Common myeloid progenitor, CD34-positive (primary cell): ENCODE measurements around the gene PELI2.

ENCODE experiments used
- CTCF ChIA-PET: fragments of 350-600 bp; sonication (Branson Sonifier 250); formaldehyde crosslinking; loops from one replicate; lab custom pipeline; 2021; ENCODE audit warnings: antibody characterized with exemption; lab: Charles Lee
- POLR2A ChIA-PET: fragments of 350-600 bp; sonication (Branson Sonifier 250); formaldehyde crosslinking; loops from one replicate; lab custom pipeline; 2021; ENCODE audit warnings: antibody characterized with exemption; lab: Charles Lee
- DNase-seq, 3 donors: peaks; one replicate each; pipeline versions ENCODE4 v3.0.0 to v3.0.0-alpha.2; 2013
- H3K27ac ChIP-seq, 2 experiments: 1 replicate in 1 of 2; 2 replicates in 1 of 2; pipeline ENCODE4 v1.7.0; 2013; ENCODE audit warnings: inconsistent platforms in 2 of 2, low read length in 2 of 2, mild to moderate bottlenecking in 2 of 2, low read depth in 1 of 2, moderate library complexity in 1 of 2; ENCODE audit not compliant: severe bottlenecking in 2 of 2, insufficient read depth in 1 of 2, poor library complexity in 1 of 2
- H3K27me3 ChIP-seq, 5 experiments: replicated peaks in 2 of 5; 1 replicate in 3 of 5; 2 replicates in 2 of 5; pipeline versions ENCODE4 v1.6.1 to v1.7.0; 2013; ENCODE audit warnings: low read length in 4 of 5, mild to moderate bottlenecking in 2 of 5, moderate library complexity in 2 of 5, inconsistent platforms in 1 of 5; ENCODE audit not compliant: insufficient read depth in 5 of 5, control insufficient read depth in 4 of 5
- H3K36me3 ChIP-seq, 4 experiments: 1 replicate in 2 of 4; 2 replicates in 2 of 4; pipeline versions ENCODE4 v1.6.1 to v1.7.0; 2013; ENCODE audit warnings: low read length in 3 of 4, control low read depth in 1 of 4, mild to moderate bottlenecking in 1 of 4; ENCODE audit not compliant: control insufficient read depth in 4 of 4, insufficient read depth in 4 of 4
- H3K4me1 ChIP-seq, 4 experiments: 1 replicate in 3 of 4; 2 replicates in 1 of 4; pipeline versions ENCODE4 v1.6.1 to v1.7.1; 2013; ENCODE audit warnings: low read length in 3 of 4, mild to moderate bottlenecking in 3 of 4, control low read depth in 1 of 4, inconsistent platforms in 1 of 4, moderate library complexity in 1 of 4; ENCODE audit not compliant: control insufficient read depth in 4 of 4, insufficient read depth in 4 of 4; ENCODE audit errors: control extremely low read depth in 1 of 4
- H3K4me3 ChIP-seq, 7 experiments: 1 replicate in 4 of 7; 2 replicates in 3 of 7; pipeline versions ENCODE4 v1.5.1 to v1.7.0; 2013; ENCODE audit warnings: mild to moderate bottlenecking in 7 of 7, low read length in 6 of 7, moderate library complexity in 6 of 7, inconsistent platforms in 2 of 7, low read depth in 2 of 7, control low read depth in 1 of 7; ENCODE audit not compliant: insufficient read depth in 4 of 7, control insufficient read depth in 1 of 7; ENCODE audit errors: extremely low read depth in 1 of 7
- H3K9me3 ChIP-seq, 5 experiments: 1 replicate in 4 of 5; 2 replicates in 1 of 5; pipeline versions ENCODE4 v1.6.1 to v1.7.1; 2013; ENCODE audit warnings: low read length in 4 of 5, mild to moderate bottlenecking in 2 of 5, inconsistent platforms in 1 of 5, low read depth in 1 of 5, moderate library complexity in 1 of 5; ENCODE audit not compliant: control insufficient read depth in 4 of 5, insufficient read depth in 2 of 5; ENCODE audit errors: control extremely low read depth in 1 of 5
- WGBS: methylation state at CpG from one replicate; pipeline ENCODE4 v1.1.5; 2013; ENCODE audit not compliant: insufficient coverage; 5-methylcytosine and 5-hydroxymethylcytosine counted together

The PELI2 gene

GRCh38 chr14:56194042-56194441, 75.8 kb downstream of the PELI2 start:
- Histone ChIP-seq H3K4me1 (peaks cover 16 to 54% (median 37%) of the 10 kb centered on the region in 4 experiments), H3K4me3 (peak overlapping the region in 1 of 7 experiments; percentile 4), H3K27ac (no peak overlapping the region), H3K36me3 (peaks cover 0 to 2% (median 0%) of the 10 kb centered on the region in 4 experiments), H3K9me3 (no peaks in the 10 kb centered on the region), H3K27me3 (no peaks in the 10 kb centered on the region)
- CTCF ChIA-PET, result interaction anchor here (1.0 to 3.3 kb wide), 4 partner anchors 11 to 78 kb away, joined by 3 to 16 read pairs (median 4); no protein-coding TSS in a partner anchor
- POLR2A ChIA-PET, result no interaction called here
- no peak for DNase-seq
- WGBS, result 52% methylated on average over 5 of the region's 7 CpGs

GRCh38 chr14:56195223-56195622, 77.0 kb downstream of the PELI2 start:
- Histone ChIP-seq H3K36me3 (peaks cover 0 to 3% (median 0%) of the 10 kb centered on the region in 4 experiments), H3K27me3 (no peaks in the 10 kb centered on the region), H3K4me1 (peaks cover 21 to 62% (median 39%) of the 10 kb centered on the region in 4 experiments), H3K9me3 (no peaks in the 10 kb centered on the region), H3K27ac (peak overlapping the region in 1 of 2 experiments; percentile 18), H3K4me3 (peak overlapping the region in 4 of 7 experiments; percentile 8 to 54 (median 14))
- peak in 2 of 3 donors; percentile 67 to 76 for DNase-seq
- POLR2A ChIA-PET, result no interaction called here
- CTCF ChIA-PET, result interaction anchor here (0.8 to 3.3 kb wide), 5 partner anchors 10 to 84 kb away, joined by 3 to 16 read pairs (median 4); no protein-coding TSS in a partner anchor
- WGBS, result 20% methylated on average over 5 of the region's 5 CpGs

GRCh38 chr14:56195704-56196103, 77.5 kb downstream of the PELI2 start:
- ChIA-PET POLR2A (no interaction called here), CTCF (interaction anchor here (1.0 to 3.3 kb wide), 4 partner anchors 9 to 21 kb away, joined by 4 to 16 read pairs (median 6); no protein-coding TSS in a partner anchor)
- Histone ChIP-seq H3K9me3 (no peaks in the 10 kb centered on the region), H3K27ac (peak overlapping the region in 1 of 2 experiments; percentile 21), H3K4me3 (peak overlapping the region in 4 of 7 experiments; percentile 8 to 54 (median 14)), H3K27me3 (no peaks in the 10 kb centered on the region), H3K36me3 (peaks cover 0 to 6% (median 0%) of the 10 kb centered on the region in 4 experiments), H3K4me1 (peaks cover 21 to 67% (median 39%) of the 10 kb centered on the region in 4 experiments)
- DNase-seq, result peak; percentile 33 to 94 (median 86)
- WGBS, result 0% methylated on average over 5 of the region's 6 CpGs

DNA sequence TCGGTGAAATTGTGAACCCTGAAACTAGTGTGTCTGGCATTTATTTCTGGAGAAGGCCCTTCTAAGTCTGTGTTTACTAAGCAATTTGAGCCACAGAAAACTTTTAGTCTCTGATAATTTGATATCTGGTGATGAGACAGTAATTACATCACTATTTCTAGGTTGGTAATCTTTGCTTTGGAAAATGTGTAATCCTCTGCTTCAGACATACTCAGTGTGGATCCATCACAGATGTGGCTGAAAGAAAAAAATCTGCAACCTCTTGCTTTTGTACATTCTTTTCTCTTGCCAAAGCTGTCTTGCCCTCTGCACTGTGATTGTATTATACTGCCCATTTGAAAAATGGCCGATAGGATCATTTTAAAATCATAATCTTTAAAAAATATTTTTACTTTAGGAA, 78.1 kb downstream of the PELI2 start:
- POLR2A ChIA-PET, result no interaction called here
- H3K36me3 ChIP-seq, result peaks cover 0 to 6% (median 0%) of the 10 kb centered on the region in 4 experiments
- peaks cover 21 to 67% (median 39%) of the 10 kb centered on the region in 4 experiments for H3K4me1 ChIP-seq
- H3K9me3 ChIP-seq, result no peaks in the 10 kb centered on the region
- peak overlapping the region in 3 of 7 experiments; percentile 8 to 54 (median 16) for H3K4me3 ChIP-seq
- peak overlapping the region in 1 of 2 experiments; percentile 21 for H3K27ac ChIP-seq
- DNase-seq, result no peak
- CTCF ChIA-PET, result interaction anchor here (3.3 kb wide), 1 partner anchor 9 kb away, joined by 16 read pairs; no protein-coding TSS in a partner anchor
- H3K27me3 ChIP-seq, result no peaks in the 10 kb centered on the region
- no CpG with 5 or more reads among the region's 2 CpGs for WGBS

DNA sequence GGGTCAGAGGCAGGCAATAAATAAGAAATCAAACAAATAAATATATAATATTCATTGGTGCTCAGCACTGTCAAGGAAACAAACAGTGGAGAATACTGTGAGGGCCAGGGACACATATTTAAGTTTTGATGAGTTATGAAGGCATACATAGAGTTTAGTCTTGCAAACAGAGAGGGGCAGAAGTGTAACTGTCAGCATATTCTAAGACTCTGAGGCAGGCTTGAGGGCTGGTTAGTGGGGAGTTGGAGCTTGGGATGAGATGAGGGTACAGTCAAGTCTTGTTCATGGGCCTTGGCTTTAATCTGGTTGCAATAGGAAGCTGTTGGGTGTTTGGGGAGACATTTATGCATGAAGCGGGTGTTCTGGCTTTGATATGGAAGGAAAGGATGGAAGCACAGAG, 78.9 kb downstream of the PELI2 start:
- Histone ChIP-seq H3K4me3 (no peak overlapping the region), H3K27ac (no peak overlapping the region), H3K36me3 (peaks cover 0 to 6% (median 0%) of the 10 kb centered on the region in 4 experiments), H3K27me3 (no peaks in the 10 kb centered on the region), H3K9me3 (no peaks in the 10 kb centered on the region), H3K4me1 (peaks cover 21 to 70% (median 39%) of the 10 kb centered on the region in 4 experiments)
- 90% methylated on average over 1 of the region's 1 CpG for WGBS
- CTCF ChIA-PET, result no interaction called here
- POLR2A ChIA-PET, result no interaction called here
- no peak for DNase-seq

DNA sequence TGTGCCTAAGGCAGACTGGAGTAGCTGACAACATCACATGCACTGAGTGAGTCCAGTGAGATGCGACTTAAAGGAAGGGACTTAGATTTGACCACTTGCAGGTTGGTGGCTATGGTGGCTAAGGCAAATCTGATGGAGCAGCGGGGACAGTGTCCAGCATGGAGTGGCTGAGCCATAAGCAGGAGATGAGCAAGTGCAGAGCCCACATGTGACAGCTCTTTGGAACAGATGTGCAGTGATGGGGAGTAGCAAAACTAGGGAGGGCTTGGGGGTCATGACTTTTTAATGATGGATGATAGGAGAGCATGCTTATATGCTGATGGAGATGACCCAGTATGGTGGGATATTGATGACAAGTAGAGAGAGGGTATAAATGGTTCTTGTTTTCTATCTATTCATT, 80.2 kb downstream of the PELI2 start:
- peaks cover 0 to 6% (median 0%) of the 10 kb centered on the region in 4 experiments for H3K36me3 ChIP-seq
- peaks cover 21 to 65% (median 36%) of the 10 kb centered on the region in 4 experiments for H3K4me1 ChIP-seq
- ChIA-PET POLR2A (no interaction called here), CTCF (no interaction called here)
- H3K27me3 ChIP-seq, result no peaks in the 10 kb centered on the region
- 100% methylated on average over 1 of the region's 2 CpGs for WGBS
- H3K9me3 ChIP-seq, result no peaks in the 10 kb centered on the region
- no peak overlapping the region for H3K4me3 ChIP-seq
- peak overlapping the region in 1 of 2 experiments; percentile 12 for H3K27ac ChIP-seq
- no peak for DNase-seq
